AG04449 (cell line): Measurements from ENCODE around the gene NTNG2.
"Not testable (repeated sequence)": the region's sequence is repeated elsewhere in the genome, so short reads cannot be mapped to it uniquely, and the experiment has no call there.

Experiments
- CTCF ChIA-PET: fragments of 350-600 bp; formaldehyde crosslinking; extraction: SDS; loops from one replicate; lab custom pipeline; 2021; ENCODE audit warnings: antibody characterized with exemption; lab: Yijun Ruan, JAX
- POLR2A ChIA-PET: fragments of 400-600, 350-600 bp; formaldehyde crosslinking; extraction: SDS; loops from one replicate; lab custom pipeline; 2020; ENCODE audit warnings: antibody characterized with exemption, inconsistent platforms; lab: Yijun Ruan, JAX
- DNase-seq: peaks from one replicate; pipeline ENCODE4 v3.0.0-alpha.2; 2010; ENCODE audit warnings: low read depth, low spot score
- H3K4me3 ChIP-seq: 2 replicates; pipeline ENCODE4 v1.5.1; 2011; ENCODE audit warnings: low read depth, mild to moderate bottlenecking, control low read depth, low read length
- CTCF ChIP-seq: IDR thresholded peaks from one replicate; pipeline ENCODE4 v1.5.1; 2011; ENCODE audit warnings: mild to moderate bottlenecking, moderate library complexity, low read length, control low read depth, inconsistent platforms; ENCODE audit not compliant: insufficient read depth; ENCODE audit errors: missing control alignments

NTNG2 gene

GRCh38 chr9:132125361-132125760 is 36.5 kb upstream of the NTNG2 start:
- CTCF ChIA-PET, result interaction anchor here (1.7 kb wide), 1 partner anchor 111 kb away, joined by 5 read pairs; no protein-coding TSS in a partner anchor

GRCh38 chr9:132125944-132126679 is 35.7 kb upstream of the NTNG2 start:
- TF ChIP-seq CTCF, result no peak
- H3K4me3 ChIP-seq, result no peak overlapping the region
- ChIA-PET POLR2A (no interaction called here), CTCF (no interaction called here)
- DNase-seq, result no peak

More at GRCh38 chr9:132125361-132125760, 36.5 kb upstream of the NTNG2 start:
- POLR2A ChIA-PET, result no interaction called here
- H3K4me3 ChIP-seq, result no peak overlapping the region
- no peak for DNase-seq
- TF ChIP-seq CTCF, result no peak

- CTCF ChIA-PET, result interaction anchor here (1.2 kb wide), 1 partner anchor 43 kb away, joined by 4 read pairs; no protein-coding TSS in a partner anchor
- no peak for DNase-seq
These were observed 35.1 kb upstream of the NTNG2 start for GRCh38 chr9:132126680-132127236.

DNA sequence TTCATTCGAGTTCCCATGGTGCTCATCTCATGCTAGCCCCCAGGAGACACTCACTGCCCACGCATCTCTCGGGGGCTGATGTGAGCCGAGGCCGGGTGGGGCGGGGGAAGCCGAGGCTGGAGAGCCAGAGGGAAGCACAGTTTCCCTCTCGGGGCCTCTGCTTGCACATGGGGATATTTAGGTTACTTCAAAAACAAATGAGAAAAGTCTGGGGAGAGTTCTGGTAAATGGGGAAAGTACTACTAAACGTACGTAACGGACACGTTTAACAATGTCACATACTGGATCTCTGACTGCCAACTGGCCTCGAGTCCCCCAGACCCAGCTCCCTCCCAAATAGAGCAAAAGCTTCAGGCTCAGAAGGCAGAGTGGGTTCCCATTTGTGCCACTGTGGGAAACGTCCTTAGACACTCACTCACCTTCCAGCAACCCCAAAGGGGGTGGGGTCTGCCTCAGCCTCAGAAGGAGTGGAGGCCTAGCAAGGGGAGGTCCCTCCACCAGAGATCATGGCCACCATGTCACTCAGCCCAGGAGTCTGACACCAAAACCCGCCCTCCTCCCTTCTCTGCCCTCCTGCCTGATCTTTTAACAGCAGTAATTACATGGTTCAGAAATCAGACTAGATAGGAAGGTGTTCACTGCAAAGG is 33.8 kb upstream of the NTNG2 start:
- ChIA-PET POLR2A (no interaction called here), CTCF (interaction anchor here (1.2 kb wide), 1 partner anchor 42 kb away, joined by 4 read pairs; no protein-coding TSS in a partner anchor)
- H3K4me3 ChIP-seq, result no peak overlapping the region
- no peak for TF ChIP-seq CTCF
- DNase-seq, result no peak

More at GRCh38 chr9:132126680-132127236, 35.1 kb upstream of the NTNG2 start:
- H3K4me3 ChIP-seq, result no peak overlapping the region
- no peak for TF ChIP-seq CTCF
- POLR2A ChIA-PET, result no interaction called here

DNA sequence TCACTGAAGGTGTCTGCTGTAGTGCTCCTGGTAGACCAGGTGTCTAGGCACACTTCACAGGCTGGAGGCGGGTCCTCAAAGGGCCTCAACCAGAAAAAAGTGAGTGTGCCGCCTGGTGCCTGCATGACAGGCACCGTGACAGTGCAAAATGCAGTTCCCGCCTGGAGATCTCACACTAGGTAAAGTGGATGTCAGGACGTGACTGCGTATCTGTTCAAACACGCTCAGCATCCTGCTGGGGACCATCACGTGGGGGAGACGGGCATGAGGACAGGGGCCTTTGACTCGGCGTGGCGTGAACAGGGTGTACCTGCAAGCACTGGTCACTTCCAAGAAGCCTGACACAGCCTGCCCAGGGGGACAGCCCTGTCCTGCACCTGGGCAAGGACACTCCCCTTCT is 32.3 kb upstream of the NTNG2 start:
- POLR2A ChIA-PET, result no interaction called here
- no peak for TF ChIP-seq CTCF
- H3K4me3 ChIP-seq, result no peak overlapping the region
- no peak for DNase-seq
- CTCF ChIA-PET, result no interaction called here

- H3K4me3 ChIP-seq, DNase-seq, POLR2A ChIA-PET: not testable (repeated sequence)
- CTCF ChIA-PET, result interaction anchor here (0.9 to 1.0 kb wide), 3 partner anchors 102 to 127 kb away, joined by 3 to 4 read pairs (median 3); no protein-coding TSS in a partner anchor
These were observed 27.8 kb upstream of the NTNG2 start for GRCh38 chr9:132134085-132134484.
